Sigmoid colon (tissue), 7 donors: ENCODE data around the gene NAGPA. TPM values are rescaled to one million over a fixed set of nuclear protein-coding genes. Genes with fewer than 3 reads are reported as not detected.

ENCODE experiments used
- DNase-seq: peaks from one replicate; pipeline ENCODE4 v3.0.0-alpha.2; 2019
- H3K27ac ChIP-seq, 4 donors: fragments of 200-600 bp; sonication (generic); one replicate each; pipeline ENCODE4 v1.5.1; 2016 to 2019; ENCODE audit warnings: mild to moderate bottlenecking in 1 of 4
- H3K27me3 ChIP-seq, 3 donors: fragments of 200-600 bp; sonication (generic); one replicate each; pipeline ENCODE4 v1.5.1; 2019; ENCODE audit warnings: mild to moderate bottlenecking in 1 of 3
- H3K36me3 ChIP-seq, 4 donors: fragments of 200-600 bp; sonication (generic); one replicate each; pipeline ENCODE4 v1.5.1; 2016 to 2019
- H3K4me1 ChIP-seq, 4 donors: fragments of 200-600 bp; sonication (generic); one replicate each; pipeline ENCODE4 v1.5.1; 2017 to 2019
- H3K4me3 ChIP-seq, 4 donors: fragments of 200-600 bp; sonication (generic); one replicate each; pipeline ENCODE4 v1.5.1; 2017 to 2019; ENCODE audit warnings: mild to moderate bottlenecking in 2 of 4, moderate library complexity in 1 of 4
- H3K9me3 ChIP-seq, 4 donors: fragments of 200-600 bp in 3 of 4; sonication (generic) in 3 of 4; one replicate each; pipeline versions ENCODE4 v1.5.1 to v1.6.1; 2013 to 2019
- CTCF ChIP-seq, 4 experiments: fragments of 450-650 bp in 3 of 4; fragments of 200-600 bp in 1 of 4; IDR thresholded peaks; one replicate each; pipeline ENCODE4 v1.5.1; 2016 to 2019; ENCODE audit warnings: antibody characterized with exemption in 4 of 4, mild to moderate bottlenecking in 3 of 4, moderate library complexity in 2 of 4
- EP300 ChIP-seq, 4 donors: sonication (generic); formaldehyde crosslinking; IDR thresholded peaks; one replicate each; pipeline ENCODE4 v1.6.1; 2017; ENCODE audit warnings: antibody characterized with exemption in 4 of 4
- POLR2A ChIP-seq, 2 donors: fragments of 450-650 bp; IDR thresholded peaks; one replicate each; pipeline ENCODE4 v1.6.1; 2016; ENCODE audit warnings: antibody characterized with exemption in 2 of 2, mild to moderate bottlenecking in 2 of 2, moderate library complexity in 2 of 2
- POLR2AphosphoS5 ChIP-seq, 4 donors: sonication (generic); formaldehyde crosslinking; IDR thresholded peaks; one replicate each; pipeline ENCODE4 v1.6.1; 2017; ENCODE audit warnings: antibody characterized with exemption in 4 of 4
- WGBS, 2 donors: extraction: QIAGEN DNeasy Blood & Tissue Kit; methylation state at CpG; one replicate each; pipeline ENCODE4 v1.1.7; 2013; 5-methylcytosine and 5-hydroxymethylcytosine counted together
- intact Hi-C: fragments of 100-400 bp; cut with DNase I; formaldehyde crosslinking; loops from one replicate; pipeline ENCODE4 v1.15.1; 2023
- polyA plus RNA-seq, 3 donors: library from polyadenylated mRNA; stranded (reverse); fragments of 200-250 nt; gene quantifications; one replicate each; pipeline ENCODE4 v1.2.3, GENCODE V29; 2013
- total RNA-seq, 4 donors: library from RNA; depleted of rRNA; stranded (reverse); fragments of >200 nt; gene quantifications; one replicate each; pipeline ENCODE4 v1.1.0, GENCODE V29; 2016
- donor health status: healthy with polysubstance abuse.
- donor health status: Bipolar disorder and iron deficiency.
- donor health status: healthy.

NAGPA gene
- total and polyA plus RNA-seq, 7 donors, result 10.8 to 30.7 (median 16.4) TPM

- H3K4me3 ChIP-seq, result no peak overlapping the region
- H3K27ac ChIP-seq, result no peak overlapping the region
- H3K9me3 ChIP-seq, result no peaks in the 10 kb centered on the region
- intact Hi-C loops, result no loop called here
- DNase-seq, result no peak
- 79 to 88% methylated on average over 1 of the region's 1 CpG for WGBS, 2 donors
- TF ChIP-seq CTCF (IDR thresholded peaks at IDR 0.05), result no peak
- no peak for TF ChIP-seq POLR2AphosphoS5 (IDR thresholded peaks at IDR 0.05)
- TF ChIP-seq EP300 (IDR thresholded peaks at IDR 0.05), result no peak
- no peak for TF ChIP-seq POLR2A (IDR thresholded peaks at IDR 0.05)
- no peaks in the 10 kb centered on the region for H3K27me3 ChIP-seq
- H3K4me1 ChIP-seq, result peaks cover 0 to 21% (median 16%) of the 10 kb centered on the region in 4 donors
- H3K36me3 ChIP-seq, result no peaks in the 10 kb centered on the region
These were observed 2.1 kb upstream of the NAGPA start for GRCh38 chr16:5035909-5036227.

- Histone ChIP-seq H3K27ac (peak overlapping the region; percentile 64 to 75 (median 64)), H3K36me3 (peaks cover 0 to 9% (median 0%) of the 10 kb centered on the region in 4 donors), H3K9me3 (no peaks in the 10 kb centered on the region), H3K27me3 (no peaks in the 10 kb centered on the region), H3K4me3 (peak overlapping the region; percentile 79 to 95 (median 81)), H3K4me1 (peaks cover 0 to 21% (median 16%) of the 10 kb centered on the region in 4 donors)
- TF ChIP-seq CTCF (IDR thresholded peaks at IDR 0.05) (no peak), POLR2AphosphoS5 (IDR thresholded peaks at IDR 0.05) (no peak), POLR2A (IDR thresholded peaks at IDR 0.05) (no peak)
- intact Hi-C loops, result loop anchor here (5.0 kb wide), 2 partner anchors 38 to 187 kb away; partner anchors contain the start of genes ALG1, GLYR1 and UBN1
- 8 to 12% methylated on average over 2 of the region's 2 CpGs for whole genome bisulfite sequencing, 2 donors
- DNase-seq, result no peak
These were observed 410 bp upstream of the NAGPA start for GRCh38 chr16:5034167-5034523.

- Histone ChIP-seq H3K36me3 (peaks cover 0 to 21% (median under 1%) of the 10 kb centered on the region in 4 donors), H3K27me3 (no peaks in the 10 kb centered on the region), H3K4me1 (peaks cover 0 to 21% (median 16%) of the 10 kb centered on the region in 4 donors), H3K27ac (peak overlapping the region in 1 of 4 donors; percentile 65), H3K4me3 (peak overlapping the region; percentile 79 to 95 (median 81)), H3K9me3 (no peaks in the 10 kb centered on the region)
- no peak for DNase-seq
- TF ChIP-seq POLR2A (IDR thresholded peaks at IDR 0.05) (no peak), CTCF (IDR thresholded peaks at IDR 0.05) (no peak), EP300 (IDR thresholded peaks at IDR 0.05) (no peak), POLR2AphosphoS5 (IDR thresholded peaks at IDR 0.05) (no peak)
- intact Hi-C loops, result loop anchor here (5.0 kb wide), 2 partner anchors 40 to 185 kb away; partner anchors contain the start of genes ALG1, GLYR1 and UBN1
- WGBS, 2 donors, result 7 to 41% methylated on average over 12 of the region's 12 CpGs
These were observed 977 bp downstream of the NAGPA start for GRCh38 chr16:5032748-5033167.

DNA sequence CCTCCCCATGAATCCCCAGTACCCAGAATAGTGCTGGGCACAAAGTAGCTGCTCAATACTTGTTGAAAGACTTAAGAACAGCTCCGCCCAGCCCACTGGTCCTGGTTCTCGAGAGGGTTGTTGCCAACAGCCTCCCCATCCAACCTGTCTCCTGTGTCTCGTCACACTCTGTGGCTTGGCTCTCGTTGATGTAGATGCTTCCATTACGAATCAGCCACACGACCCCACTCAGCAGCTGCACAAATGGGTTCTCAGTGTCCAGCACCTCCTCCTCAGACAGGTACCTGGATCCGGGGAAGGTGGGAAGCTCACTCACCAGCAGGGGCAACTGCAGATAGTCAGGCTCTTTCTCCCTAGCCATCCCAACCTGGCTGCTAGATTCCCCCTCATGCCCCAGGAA, 2.1 kb downstream of the NAGPA start:
- TF ChIP-seq EP300 (IDR thresholded peaks at IDR 0.05) (no peak), CTCF (IDR thresholded peaks at IDR 0.05) (no peak), POLR2A (IDR thresholded peaks at IDR 0.05) (no peak), POLR2AphosphoS5 (IDR thresholded peaks at IDR 0.05) (no peak)
- DNase-seq, result no peak
- Histone ChIP-seq H3K4me1 (peaks cover 0 to 21% (median 16%) of the 10 kb centered on the region in 4 donors), H3K27ac (no peak overlapping the region), H3K27me3 (no peaks in the 10 kb centered on the region), H3K9me3 (no peaks in the 10 kb centered on the region), H3K36me3 (peaks cover 0 to 26% (median 3%) of the 10 kb centered on the region in 4 donors), H3K4me3 (no peak overlapping the region)
- 88% methylated on average over 7 of the region's 7 CpGs for WGBS, 2 donors
- intact Hi-C loops, result loop anchor here (5.0 kb wide), 2 partner anchors 41 to 184 kb away; partner anchors contain the start of genes ALG1, GLYR1 and UBN1
